ENCODE measurements around the gene MAD1L1. TPM values are rescaled to one million over a fixed set of nuclear protein-coding genes. Genes with fewer than 3 reads are reported as not detected.

Gene MAD1L1
- total RNA-seq, 1 experiment from 2014 or later: 43.8 TPM

DNA sequence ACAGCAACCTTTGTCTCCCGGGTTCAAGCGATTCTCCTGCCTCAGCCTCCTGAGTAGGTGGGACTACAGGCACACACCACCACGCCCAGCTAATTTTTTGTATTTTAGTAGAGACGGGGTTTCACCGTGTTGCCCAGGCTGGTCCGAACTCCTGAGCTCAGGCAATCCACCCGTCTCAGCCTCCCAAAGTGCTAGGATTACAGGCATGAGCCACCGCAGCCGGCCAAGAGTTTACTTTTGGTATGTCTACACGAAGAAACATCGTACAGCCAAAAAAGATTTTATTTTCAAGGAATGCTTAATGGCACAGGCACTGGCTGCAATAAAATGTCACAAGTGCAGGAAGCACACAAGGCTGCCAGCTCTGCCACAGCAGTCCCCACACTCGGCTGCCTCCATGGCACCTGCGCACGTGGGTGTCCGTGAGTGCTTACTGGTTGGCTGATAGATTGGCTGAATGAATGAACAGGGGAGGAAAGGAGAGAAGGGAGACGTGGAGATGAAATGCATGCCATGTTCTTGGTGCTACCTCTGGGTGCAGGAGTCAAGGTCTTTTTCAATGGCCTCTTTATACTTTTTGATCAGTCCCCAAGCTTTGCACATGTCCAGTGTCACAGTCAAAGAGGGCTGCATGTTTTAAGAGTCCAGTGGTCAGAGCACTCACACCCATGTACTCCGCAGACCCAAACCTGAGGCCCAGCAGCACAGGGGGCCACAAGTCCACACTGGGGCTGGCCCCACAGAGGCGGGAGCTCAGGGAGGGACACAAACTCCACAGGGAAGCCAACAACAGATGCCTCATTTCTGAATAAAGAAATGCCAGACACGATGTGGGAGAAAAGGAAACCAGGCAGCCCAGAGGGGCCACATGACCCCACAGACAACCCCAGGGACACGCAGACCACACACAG, 198.2 kb downstream of the MAD1L1 start:
- POLR2A ChIA-PET: no interaction called here
- peak overlapping the region; percentile 95 for H3K27ac Mint-ChIP-seq
- ATAC-seq (no peak), DNase-seq (ENCODE audit: low spot score) (peak; percentile 3)
- no peaks in the 10 kb centered on the region for H3K9me3 Mint-ChIP-seq
- H3K4me3 Mint-ChIP-seq: no peak overlapping the region
- CTCF ChIA-PET: no interaction called here
- H3K27me3 Mint-ChIP-seq (ENCODE audit: low read depth): no peaks in the 10 kb centered on the region
- H3K4me1 Mint-ChIP-seq: peaks cover 12% of the 10 kb centered on the region
- TF ChIP-seq ZNF121 (CRISPR knock-in tag; IDR thresholded peaks at IDR 0.05): no peak
- no peak for TF ChIP-seq ATF1 (CRISPR knock-in tag; IDR thresholded peaks at IDR 0.05)
- TF ChIP-seq, protein P1, sequence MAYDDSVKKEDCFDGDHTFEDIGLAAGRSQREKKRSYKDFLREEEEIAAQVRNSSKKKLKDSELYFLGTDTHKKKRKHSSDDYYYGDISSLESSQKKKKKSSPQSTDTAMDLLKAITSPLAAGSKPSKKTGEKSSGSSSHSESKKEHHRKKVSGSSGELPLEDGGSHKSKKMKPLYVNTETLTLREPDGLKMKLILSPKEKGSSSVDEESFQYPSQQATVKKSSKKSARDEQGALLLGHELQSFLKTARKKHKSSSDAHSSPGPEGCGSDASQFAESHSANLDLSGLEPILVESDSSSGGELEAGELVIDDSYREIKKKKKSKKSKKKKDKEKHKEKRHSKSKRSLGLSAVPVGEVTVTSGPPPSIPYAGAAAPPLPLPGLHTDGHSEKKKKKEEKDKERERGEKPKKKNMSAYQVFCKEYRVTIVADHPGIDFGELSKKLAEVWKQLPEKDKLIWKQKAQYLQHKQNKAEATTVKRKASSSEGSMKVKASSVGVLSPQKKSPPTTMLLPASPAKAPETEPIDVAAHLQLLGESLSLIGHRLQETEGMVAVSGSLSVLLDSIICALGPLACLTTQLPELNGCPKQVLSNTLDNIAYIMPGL (CRISPR knock-in tag; IDR thresholded peaks at IDR 0.05): no peak
- TF ChIP-seq FOXP4 (CRISPR knock-in tag; IDR thresholded peaks at IDR 0.05): no peak
- TF ChIP-seq, protein P2, sequence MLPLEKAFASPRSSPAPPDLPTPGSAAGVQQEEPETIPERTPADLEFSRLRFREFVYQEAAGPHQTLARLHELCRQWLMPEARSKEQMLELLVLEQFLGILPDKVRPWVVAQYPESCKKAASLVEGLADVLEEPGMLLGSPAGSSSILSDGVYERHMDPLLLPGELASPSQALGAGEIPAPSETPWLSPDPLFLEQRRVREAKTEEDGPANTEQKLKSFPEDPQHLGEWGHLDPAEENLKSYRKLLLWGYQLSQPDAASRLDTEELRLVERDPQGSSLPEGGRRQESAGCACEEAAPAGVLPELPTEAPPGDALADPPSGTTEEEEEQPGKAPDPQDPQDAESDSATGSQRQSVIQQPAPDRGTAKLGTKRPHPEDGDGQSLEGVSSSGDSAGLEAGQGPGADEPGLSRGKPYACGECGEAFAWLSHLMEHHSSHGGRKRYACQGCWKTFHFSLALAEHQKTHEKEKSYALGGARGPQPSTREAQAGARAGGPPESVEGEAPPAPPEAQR (CRISPR knock-in tag; IDR thresholded peaks at IDR 0.05): no peak
- H3K36me3 Mint-ChIP-seq: no peaks in the 10 kb centered on the region

GRCh38 chr7:2033586-2034135, 199.1 kb downstream of the MAD1L1 start:
- no peak for TF ChIP-seq GRHL2 (CRISPR knock-in tag; IDR thresholded peaks at IDR 0.05; ENCODE audit: insufficient replicate concordance, severe bottlenecking)
- peak; percentile 28; the same call in 1 of the 2 replicates for TF ChIP-seq ZNF121 (CRISPR knock-in tag; IDR thresholded peaks at IDR 0.05)
- CTCF ChIA-PET: no interaction called here
- POLR2A ChIA-PET: no interaction called here

GRCh38 chr7:2032876-2033407, 199.8 kb downstream of the MAD1L1 start:
- Mint-ChIP-seq H3K27me3 (ENCODE audit: low read depth) (no peaks in the 10 kb centered on the region), H3K27ac (peak overlapping the region; percentile 89), H3K36me3 (peaks cover 6% of the 10 kb centered on the region), H3K9me3 (peaks cover 6% of the 10 kb centered on the region), H3K4me1 (peaks cover 12% of the 10 kb centered on the region), H3K4me3 (no peak overlapping the region)
- DNase-seq (ENCODE audit: low spot score): peak; percentile 8
- TF ChIP-seq ZBTB21 (CRISPR knock-in tag; IDR thresholded peaks at IDR 0.05; ENCODE audit: borderline replicate concordance): no peak
- TF ChIP-seq CREB1 (CRISPR knock-in tag; IDR thresholded peaks at IDR 0.05): no peak
- TF ChIP-seq, protein P3, sequence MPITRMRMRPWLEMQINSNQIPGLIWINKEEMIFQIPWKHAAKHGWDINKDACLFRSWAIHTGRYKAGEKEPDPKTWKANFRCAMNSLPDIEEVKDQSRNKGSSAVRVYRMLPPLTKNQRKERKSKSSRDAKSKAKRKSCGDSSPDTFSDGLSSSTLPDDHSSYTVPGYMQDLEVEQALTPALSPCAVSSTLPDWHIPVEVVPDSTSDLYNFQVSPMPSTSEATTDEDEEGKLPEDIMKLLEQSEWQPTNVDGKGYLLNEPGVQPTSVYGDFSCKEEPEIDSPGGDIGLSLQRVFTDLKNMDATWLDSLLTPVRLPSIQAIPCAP (CRISPR knock-in tag; IDR thresholded peaks at IDR 0.05): no peak
- TF ChIP-seq OVOL2 (CRISPR knock-in tag; IDR thresholded peaks at IDR 0.05; ENCODE audit: borderline replicate concordance): no peak
- TF ChIP-seq NR1H2 (CRISPR knock-in tag; IDR thresholded peaks at IDR 0.05): no peak
- no peak for TF ChIP-seq NFATC4 (CRISPR knock-in tag; IDR thresholded peaks at IDR 0.05)
- TF ChIP-seq FOXP1 (CRISPR knock-in tag; IDR thresholded peaks at IDR 0.05; ENCODE audit: borderline replicate concordance): no peak
- TF ChIP-seq NR2C2 (CRISPR knock-in tag; IDR thresholded peaks at IDR 0.05): no peak
- no peak for TF ChIP-seq FOXP4 (CRISPR knock-in tag; IDR thresholded peaks at IDR 0.05)
- TF ChIP-seq TEAD4 (CRISPR knock-in tag; IDR thresholded peaks at IDR 0.05): no peak
- no peak for TF ChIP-seq ZNF317 (CRISPR knock-in tag; IDR thresholded peaks at IDR 0.05; ENCODE audit: borderline replicate concordance, low read depth)
- TF ChIP-seq, protein P4, sequence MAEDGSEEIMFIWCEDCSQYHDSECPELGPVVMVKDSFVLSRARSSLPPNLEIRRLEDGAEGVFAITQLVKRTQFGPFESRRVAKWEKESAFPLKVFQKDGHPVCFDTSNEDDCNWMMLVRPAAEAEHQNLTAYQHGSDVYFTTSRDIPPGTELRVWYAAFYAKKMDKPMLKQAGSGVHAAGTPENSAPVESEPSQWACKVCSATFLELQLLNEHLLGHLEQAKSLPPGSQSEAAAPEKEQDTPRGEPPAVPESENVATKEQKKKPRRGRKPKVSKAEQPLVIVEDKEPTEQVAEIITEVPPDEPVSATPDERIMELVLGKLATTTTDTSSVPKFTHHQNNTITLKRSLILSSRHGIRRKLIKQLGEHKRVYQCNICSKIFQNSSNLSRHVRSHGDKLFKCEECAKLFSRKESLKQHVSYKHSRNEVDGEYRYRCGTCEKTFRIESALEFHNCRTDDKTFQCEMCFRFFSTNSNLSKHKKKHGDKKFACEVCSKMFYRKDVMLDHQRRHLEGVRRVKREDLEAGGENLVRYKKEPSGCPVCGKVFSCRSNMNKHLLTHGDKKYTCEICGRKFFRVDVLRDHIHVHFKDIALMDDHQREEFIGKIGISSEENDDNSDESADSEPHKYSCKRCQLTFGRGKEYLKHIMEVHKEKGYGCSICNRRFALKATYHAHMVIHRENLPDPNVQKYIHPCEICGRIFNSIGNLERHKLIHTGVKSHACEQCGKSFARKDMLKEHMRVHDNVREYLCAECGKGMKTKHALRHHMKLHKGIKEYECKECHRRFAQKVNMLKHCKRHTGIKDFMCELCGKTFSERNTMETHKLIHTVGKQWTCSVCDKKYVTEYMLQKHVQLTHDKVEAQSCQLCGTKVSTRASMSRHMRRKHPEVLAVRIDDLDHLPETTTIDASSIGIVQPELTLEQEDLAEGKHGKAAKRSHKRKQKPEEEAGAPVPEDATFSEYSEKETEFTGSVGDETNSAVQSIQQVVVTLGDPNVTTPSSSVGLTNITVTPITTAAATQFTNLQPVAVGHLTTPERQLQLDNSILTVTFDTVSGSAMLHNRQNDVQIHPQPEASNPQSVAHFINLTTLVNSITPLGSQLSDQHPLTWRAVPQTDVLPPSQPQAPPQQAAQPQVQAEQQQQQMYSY (CRISPR knock-in tag; IDR thresholded peaks at IDR 0.05): no peak
- ChIA-PET CTCF (no interaction called here), POLR2A (no interaction called here)
- ATAC-seq: no peak

More at GRCh38 chr7:2033586-2034135, 199.1 kb downstream of the MAD1L1 start:
- DNase-seq (ENCODE audit: low spot score) (peak; percentile 1), ATAC-seq (no peak)
- peaks cover 2% of the 10 kb centered on the region for H3K9me3 Mint-ChIP-seq
- no peaks in the 10 kb centered on the region for H3K27me3 Mint-ChIP-seq (ENCODE audit: low read depth)
- H3K4me3 Mint-ChIP-seq: no peak overlapping the region
- peaks cover 2% of the 10 kb centered on the region for H3K36me3 Mint-ChIP-seq
- peaks cover 12% of the 10 kb centered on the region for H3K4me1 Mint-ChIP-seq
- H3K27ac Mint-ChIP-seq: peak overlapping the region; percentile 89; the same call in 1 of the 2 replicates
